ENCODE data around the gene PDZD4.

DNA sequence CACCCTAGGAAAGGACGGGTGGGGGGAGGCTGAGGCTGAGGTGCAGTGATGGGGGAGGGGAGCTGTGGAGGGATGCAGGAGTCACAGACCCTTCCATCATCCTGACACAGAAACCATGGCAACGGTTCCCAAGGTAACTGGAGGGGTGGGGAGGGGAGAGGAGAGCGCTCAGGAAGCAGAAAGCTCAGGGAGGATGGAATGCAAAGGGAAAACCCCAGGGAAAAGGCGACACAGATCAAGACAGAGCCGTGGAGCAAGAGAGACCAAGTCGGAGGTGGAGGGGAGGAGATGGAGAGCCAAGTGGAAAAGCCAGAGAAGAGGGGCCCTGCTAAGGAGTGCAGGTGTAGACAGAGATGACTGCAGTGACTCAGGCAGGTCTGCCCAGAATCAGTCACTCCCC lies 41.1 kb upstream of the PDZD4 start:
- TF ChIP-seq GATA2 (IDR thresholded peaks at IDR 0.05; ENCODE audit: low read depth, low read length) (no peak), GATA3 (IDR thresholded peaks at IDR 0.05; ENCODE audit: low read depth, low read length) (no peak)
